Fibroblast of lung (primary cell): ENCODE data around the gene CCDC34.

Experiments
- EZH2 ChIP-seq: IDR thresholded peaks from 2 replicates; pipeline ENCODE4 v1.5.1; 2012; ENCODE audit warnings: low read length, control low read depth, mild to moderate bottlenecking; ENCODE audit errors: missing control alignments
- TF ChIP-seq, protein P1 (sequence below), 2 donors: IDR thresholded peaks in 1 of 2; conservative IDR thresholded peaks in 1 of 2; 1 replicate in 1 of 2; 2 replicates in 1 of 2; pipeline ENCODE4 v1.5.1; 2011 to 2012; ENCODE audit warnings: low read length in 2 of 2, control low read depth in 1 of 2, inconsistent platforms in 1 of 2, low read depth in 1 of 2, mild to moderate bottlenecking in 1 of 2

DNA sequence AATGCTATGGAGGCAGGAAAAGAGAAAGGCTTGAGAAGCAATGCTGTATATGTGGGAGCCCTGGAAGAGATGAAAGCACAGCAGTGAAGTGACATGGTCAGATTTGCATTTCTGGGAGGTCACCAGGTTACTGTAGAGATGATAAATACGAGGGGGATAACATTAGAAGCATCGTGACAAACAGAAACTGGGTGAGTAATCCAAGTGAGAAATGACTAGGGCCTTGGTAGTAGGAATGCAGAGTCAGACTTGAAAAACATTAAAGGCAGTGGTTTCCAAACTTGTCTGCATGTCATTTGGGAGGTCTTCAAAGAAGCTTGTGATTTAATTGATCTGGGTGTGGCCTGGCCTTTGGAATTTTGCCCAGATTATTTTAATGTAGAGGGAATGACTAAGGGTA is 43.9 kb downstream of the CCDC34 start:
- no peak for TF ChIP-seq EZH2
- TF ChIP-seq, protein P1, sequence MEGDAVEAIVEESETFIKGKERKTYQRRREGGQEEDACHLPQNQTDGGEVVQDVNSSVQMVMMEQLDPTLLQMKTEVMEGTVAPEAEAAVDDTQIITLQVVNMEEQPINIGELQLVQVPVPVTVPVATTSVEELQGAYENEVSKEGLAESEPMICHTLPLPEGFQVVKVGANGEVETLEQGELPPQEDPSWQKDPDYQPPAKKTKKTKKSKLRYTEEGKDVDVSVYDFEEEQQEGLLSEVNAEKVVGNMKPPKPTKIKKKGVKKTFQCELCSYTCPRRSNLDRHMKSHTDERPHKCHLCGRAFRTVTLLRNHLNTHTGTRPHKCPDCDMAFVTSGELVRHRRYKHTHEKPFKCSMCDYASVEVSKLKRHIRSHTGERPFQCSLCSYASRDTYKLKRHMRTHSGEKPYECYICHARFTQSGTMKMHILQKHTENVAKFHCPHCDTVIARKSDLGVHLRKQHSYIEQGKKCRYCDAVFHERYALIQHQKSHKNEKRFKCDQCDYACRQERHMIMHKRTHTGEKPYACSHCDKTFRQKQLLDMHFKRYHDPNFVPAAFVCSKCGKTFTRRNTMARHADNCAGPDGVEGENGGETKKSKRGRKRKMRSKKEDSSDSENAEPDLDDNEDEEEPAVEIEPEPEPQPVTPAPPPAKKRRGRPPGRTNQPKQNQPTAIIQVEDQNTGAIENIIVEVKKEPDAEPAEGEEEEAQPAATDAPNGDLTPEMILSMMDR (conservative IDR thresholded peaks at IDR 0.05 in 1 of 2, IDR thresholded peaks at IDR 0.05 in 1 of 2; ENCODE audit: low read depth in 1 of 2, low read length in 2 of 2): no peak
